Measurements from ENCODE around the gene PALLD.

- no peak for TF ChIP-seq MAX (IDR thresholded peaks at IDR 0.05)
- no peak for TF ChIP-seq YY1 (IDR thresholded peaks at IDR 0.05; ENCODE audit: insufficient read depth, insufficient replicate concordance, low read depth, low read length)
- no peak for TF ChIP-seq ZNF543 (CRISPR knock-in tag; IDR thresholded peaks at IDR 0.05)
Observed at GRCh38 chr4:168478868-168479267, 18.0 kb upstream of the PALLD start.
